Measurements from ENCODE around the gene USF1.
A peak's percentile ranks its signal among the peaks of the same experiment; 100 is the strongest.
"Not testable (repeated sequence)": the region's sequence is repeated elsewhere in the genome, so short reads cannot be mapped to it uniquely, and the experiment has no call there.

Gene USF1

GRCh38 chr1:161080441-161081405 lies 34.9 kb upstream of the USF1 start:
- DNase-seq = no peak
- intact Hi-C loops (cut with DNase I) = no loop called here

GRCh38 chr1:161079436-161080110 lies 33.8 kb upstream of the USF1 start:
- DNase-seq = no peak
- intact Hi-C loops (cut with DNase I) = no loop called here

GRCh38 chr1:161077426-161077825 lies 31.6 kb upstream of the USF1 start:
- intact Hi-C loops (cut with DNase I) = no loop called here

GRCh38 chr1:161076410-161076809 lies 30.6 kb upstream of the USF1 start:
- DNase-seq = no peak
- intact Hi-C loops (cut with DNase I) = no loop called here

More at GRCh38 chr1:161077426-161077825, 31.6 kb upstream of the USF1 start:
- no peak for DNase-seq

GRCh38 chr1:161074676-161075368 lies 29.0 kb upstream of the USF1 start:
- DNase-seq = no peak
- intact Hi-C loops (cut with DNase I) = no loop called here

- intact Hi-C loops (cut with DNase I) = no loop called here
Observed at GRCh38 chr1:161073474-161074121, 27.8 kb upstream of the USF1 start.

GRCh38 chr1:161072751-161073449 lies 27.1 kb upstream of the USF1 start:
- DNase-seq = no peak
- intact Hi-C loops (cut with DNase I) = no loop called here

More at GRCh38 chr1:161073474-161074121, 27.8 kb upstream of the USF1 start:
- no peak for DNase-seq

- intact Hi-C loops (cut with DNase I) = no loop called here
- DNase-seq = peak in 37 of 42 donors; percentile 10 to 69 (median 35)
Observed at GRCh38 chr1:161071886-161072371, 26.2 kb upstream of the USF1 start.

- no peak for DNase-seq
- intact Hi-C loops (cut with DNase I) = no loop called here
Observed at GRCh38 chr1:161070761-161071160, 25.0 kb upstream of the USF1 start.

GRCh38 chr1:161069731-161070270 lies 24.0 kb upstream of the USF1 start, which contains the start of gene ARHGAP30:
TSS of gene ARHGAP30 (minus strand) at chr1:161069891. CDS start at chr1:161069624, 267 bp downstream.
- DNase-seq = peak; percentile 7 to 79 (median 46)
- intact Hi-C loops (cut with DNase I) = no loop called here

- intact Hi-C loops (cut with DNase I) = no loop called here
- no peak for DNase-seq
Observed at GRCh38 chr1:161069241-161069640, 23.5 kb upstream of the USF1 start.

GRCh38 chr1:161068306-161069234 lies 22.8 kb upstream of the USF1 start:
- intact Hi-C loops (cut with DNase I) = no loop called here
- peak in 40 of 42 donors; percentile 11 to 76 (median 46) for DNase-seq

GRCh38 chr1:161066694-161067093 lies 20.9 kb upstream of the USF1 start:
- DNase-seq = no peak
- intact Hi-C loops (cut with DNase I) = no loop called here

- DNase-seq; intact Hi-C loops (cut with DNase I): not testable (repeated sequence)
Observed at GRCh38 chr1:161065681-161066080, 19.9 kb upstream of the USF1 start.

GRCh38 chr1:161063936-161064335 lies 18.2 kb upstream of the USF1 start:
- intact Hi-C loops (cut with DNase I); DNase-seq: not testable (repeated sequence)

GRCh38 chr1:161061419-161061818 lies 15.6 kb upstream of the USF1 start:
- no peak for DNase-seq
- intact Hi-C loops (cut with DNase I) = no loop called here

GRCh38 chr1:161059293-161059692 lies 13.5 kb upstream of the USF1 start:
- intact Hi-C loops (cut with DNase I) = no loop called here
- no peak for DNase-seq

Data from head of caudate nucleus (tissue), 42 donors.